Hepatocyte (in vitro differentiated cells): ENCODE data around the gene TMEM129. TPM values are rescaled to one million over a fixed set of nuclear protein-coding genes. Genes with fewer than 3 reads are reported as not detected.

ENCODE experiments used
- DNase-seq: peaks from one replicate; pipeline ENCODE4 v3.0.0-alpha.2; 2016; ENCODE audit warnings: low spot score
- H2AFZ ChIP-seq: fragments of 200-600 bp; sonication (generic); 2 replicates; pipeline ENCODE4 v1.6.0; 2016; ENCODE audit warnings: antibody characterized with exemption, mild to moderate bottlenecking
- H3K27ac ChIP-seq: fragments of 200-600 bp; sonication (generic); 2 replicates; pipeline ENCODE4 v1.5.1; 2016; ENCODE audit warnings: mild to moderate bottlenecking
- H3K27me3 ChIP-seq: fragments of 200-600 bp; sonication (generic); 2 replicates; pipeline ENCODE4 v1.6.1; 2016
- H3K36me3 ChIP-seq: fragments of 200-600 bp; sonication (generic); replicated peaks from 2 replicates; pipeline ENCODE4 v1.5.1; 2016; ENCODE audit warnings: low read depth; ENCODE audit not compliant: insufficient read depth
- H3K4me1 ChIP-seq: fragments of 200-600 bp; sonication (generic); 2 replicates; pipeline ENCODE4 v1.5.1; 2016; ENCODE audit warnings: mild to moderate bottlenecking, moderate library complexity; ENCODE audit not compliant: insufficient read depth
- H3K4me2 ChIP-seq: fragments of 200-600 bp; sonication (generic); 2 replicates; pipeline ENCODE4 v1.6.0; 2016
- H3K4me3 ChIP-seq: fragments of 200-600 bp; sonication (generic); 2 replicates; pipeline ENCODE4 v1.5.1; 2016; ENCODE audit warnings: mild to moderate bottlenecking
- H3K79me2 ChIP-seq: fragments of 200-600 bp; sonication (generic); 2 replicates; pipeline ENCODE4 v1.6.0; 2017; ENCODE audit warnings: mild to moderate bottlenecking
- H3K9me2 ChIP-seq: fragments of 200-600 bp; sonication (generic); replicated peaks from 2 replicates; pipeline ENCODE4 v1.6.0; 2017; ENCODE audit warnings: mild to moderate bottlenecking; ENCODE audit not compliant: insufficient read depth
- H3K9me3 ChIP-seq: fragments of 200-600 bp; sonication (generic); 2 replicates; pipeline ENCODE4 v1.5.1; 2016; ENCODE audit warnings: low read depth, mild to moderate bottlenecking
- H4K20me1 ChIP-seq: fragments of 200-600 bp; sonication (generic); 2 replicates; pipeline ENCODE4 v1.6.0; 2016; ENCODE audit warnings: mild to moderate bottlenecking; ENCODE audit not compliant: insufficient read depth, poor library complexity, severe bottlenecking
- CTCF ChIP-seq: fragments of 200-600 bp; sonication (generic); IDR thresholded peaks from 2 replicates; pipeline ENCODE4 v1.5.1; 2016; ENCODE audit warnings: antibody characterized with exemption, mild to moderate bottlenecking; ENCODE audit not compliant: poor library complexity
- EZH2 ChIP-seq: fragments of 200-600 bp; sonication (generic); IDR thresholded peaks from 2 replicates; pipeline ENCODE4 v1.6.1; 2016; ENCODE audit warnings: antibody characterized with exemption, mild to moderate bottlenecking, borderline replicate concordance
- EZH2phosphoT487 ChIP-seq: fragments of 200-600 bp; sonication (generic); IDR thresholded peaks from one replicate; pipeline ENCODE4 v1.6.1; 2018; ENCODE audit warnings: antibody characterized with exemption, mild to moderate bottlenecking, low read depth, moderate library complexity; ENCODE audit not compliant: unreplicated experiment, severe bottlenecking
- WGBS: methylation state at CpG from one replicate; pipeline ENCODE4 v1.1.6; 2016; ENCODE audit warnings: low lambda C conversion rate; ENCODE audit errors: missing lambda C conversion rate; 5-methylcytosine and 5-hydroxymethylcytosine counted together
- polyA plus RNA-seq: library from polyadenylated mRNA; unstranded; fragments of >200 nt; fragmentation: Nextera tagmentation; extraction: Ambion mirVana; gene quantifications from 2 replicates; pipeline ENCODE4 v1.2.1, GENCODE V29; 2016
- total RNA-seq: library from RNA; depleted of rRNA; stranded (reverse); fragments of >200 nt; gene quantifications from 2 replicates; pipeline ENCODE4 v1.2.3, GENCODE V29; 2014

The TMEM129 gene
- total and polyA plus RNA-seq, 2 experiments from 2014 or later = 40.8 to 59.4 TPM

GRCh38 chr4:1713003-1713851 is 7.9 kb downstream of the TMEM129 start:
- TF ChIP-seq EZH2 (no peak), EZH2phosphoT487 (no peak), CTCF (no peak)
- H3K4me2 ChIP-seq = peak overlapping the region; percentile 95
- DNase-seq = no peak
- H3K9me2 ChIP-seq = no peaks in the 10 kb centered on the region
- H3K27me3 ChIP-seq = no peaks in the 10 kb centered on the region
- peaks cover 71% of the 10 kb centered on the region for H3K79me2 ChIP-seq
- no peaks in the 10 kb centered on the region for H3K9me3 ChIP-seq
- H3K36me3 ChIP-seq = no peaks in the 10 kb centered on the region
- peak overlapping the region; percentile 100 for H3K27ac ChIP-seq
- H2AFZ ChIP-seq = peak overlapping the region; percentile 69
- peaks cover 25% of the 10 kb centered on the region for H3K4me1 ChIP-seq
- 31% methylated on average over 35 of the region's 35 CpGs for WGBS
- H3K4me3 ChIP-seq = peak overlapping the region; percentile 46
- H4K20me1 ChIP-seq = peaks cover 19% of the 10 kb centered on the region

- Histone ChIP-seq H3K79me2 (peaks cover 71% of the 10 kb centered on the region), H2AFZ (peak within 1 kb of the TSS; percentile 94), H3K27me3 (no peaks in the 10 kb centered on the region), H3K9me2 (no peaks in the 10 kb centered on the region), H4K20me1 (peaks cover 21% of the 10 kb centered on the region), H3K4me2 (peak within 1 kb of the TSS; percentile 95), H3K36me3 (no peaks in the 10 kb centered on the region), H3K27ac (peak within 1 kb of the TSS; percentile 100), H3K4me3 (peak within 1 kb of the TSS; percentile 79), H3K9me3 (no peaks in the 10 kb centered on the region), H3K4me1 (peaks cover 27% of the 10 kb centered on the region)
- TF ChIP-seq CTCF (no peak), EZH2 (no peak), EZH2phosphoT487 (no peak)
- WGBS = under 1% methylated on average over 63 of the region's 98 CpGs
- DNase-seq = peak; percentile 97
Observed at GRCh38 chr4:1712216-1713002, 8.7 kb downstream of the TMEM129 start, which contains the start of gene SLBP. SLBP (minus strand) TSS chr4:1712319; CDS start chr4:1712188, 131 bp downstream.

GRCh38 chr4:1711571-1712215 is 9.4 kb downstream of the TMEM129 start:
- Histone ChIP-seq H4K20me1 (peaks cover 21% of the 10 kb centered on the region), H2AFZ (peak overlapping the region; percentile 67), H3K4me3 (peak overlapping the region; percentile 79), H3K79me2 (peaks cover 68% of the 10 kb centered on the region), H3K4me2 (peak overlapping the region; percentile 95), H3K9me3 (no peaks in the 10 kb centered on the region), H3K9me2 (no peaks in the 10 kb centered on the region), H3K4me1 (peaks cover 27% of the 10 kb centered on the region), H3K27me3 (no peaks in the 10 kb centered on the region), H3K36me3 (no peaks in the 10 kb centered on the region), H3K27ac (peak overlapping the region; percentile 100)
- WGBS = under 1% methylated on average over 30 of the region's 85 CpGs
- peak; percentile 71 for DNase-seq
- no peak for TF ChIP-seq EZH2phosphoT487
